Testis (tissue), 2 donors: Measurements from ENCODE around the gene DNAH10.

Experiments
- POLR2A ChIP-seq: fragments of 450-650 bp; IDR thresholded peaks from one replicate; pipeline ENCODE4 v1.6.1; 2017; ENCODE audit warnings: antibody characterized with exemption, mild to moderate bottlenecking, moderate library complexity
- TF ChIP-seq, protein P1 (sequence below), 3 experiments: fragments of 450-650 bp in 2 of 3; fragments of 200-600 bp in 1 of 3; sonication (generic) in 1 of 3; IDR thresholded peaks; one replicate each; pipeline ENCODE4 v1.5.1; 2016 to 2019; ENCODE audit warnings: antibody characterized with exemption in 3 of 3, mild to moderate bottlenecking in 2 of 3, moderate library complexity in 1 of 3

DNA sequence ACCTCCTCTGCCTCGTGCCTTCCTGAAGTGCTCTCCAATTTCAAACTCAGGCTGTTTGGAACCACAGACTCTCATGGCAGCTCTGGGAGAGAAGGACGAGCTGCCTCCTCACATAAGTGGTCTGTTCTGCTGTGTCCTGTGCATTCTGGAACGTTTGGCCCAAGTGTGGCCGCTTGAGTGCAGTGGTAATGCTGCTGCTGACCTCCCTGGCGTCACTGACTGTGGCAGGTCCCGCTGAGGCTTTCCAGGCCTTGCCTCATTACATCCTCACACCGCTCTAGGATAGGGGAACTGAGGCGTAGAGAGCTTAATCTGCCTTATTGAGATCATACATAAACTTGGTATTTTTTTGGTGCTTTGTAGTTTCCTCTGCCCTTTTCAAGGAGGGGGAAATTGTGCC lies 196.4 kb downstream of the DNAH10 start:
- TF ChIP-seq, protein P1, sequence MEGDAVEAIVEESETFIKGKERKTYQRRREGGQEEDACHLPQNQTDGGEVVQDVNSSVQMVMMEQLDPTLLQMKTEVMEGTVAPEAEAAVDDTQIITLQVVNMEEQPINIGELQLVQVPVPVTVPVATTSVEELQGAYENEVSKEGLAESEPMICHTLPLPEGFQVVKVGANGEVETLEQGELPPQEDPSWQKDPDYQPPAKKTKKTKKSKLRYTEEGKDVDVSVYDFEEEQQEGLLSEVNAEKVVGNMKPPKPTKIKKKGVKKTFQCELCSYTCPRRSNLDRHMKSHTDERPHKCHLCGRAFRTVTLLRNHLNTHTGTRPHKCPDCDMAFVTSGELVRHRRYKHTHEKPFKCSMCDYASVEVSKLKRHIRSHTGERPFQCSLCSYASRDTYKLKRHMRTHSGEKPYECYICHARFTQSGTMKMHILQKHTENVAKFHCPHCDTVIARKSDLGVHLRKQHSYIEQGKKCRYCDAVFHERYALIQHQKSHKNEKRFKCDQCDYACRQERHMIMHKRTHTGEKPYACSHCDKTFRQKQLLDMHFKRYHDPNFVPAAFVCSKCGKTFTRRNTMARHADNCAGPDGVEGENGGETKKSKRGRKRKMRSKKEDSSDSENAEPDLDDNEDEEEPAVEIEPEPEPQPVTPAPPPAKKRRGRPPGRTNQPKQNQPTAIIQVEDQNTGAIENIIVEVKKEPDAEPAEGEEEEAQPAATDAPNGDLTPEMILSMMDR (IDR thresholded peaks at IDR 0.05), result no peak
- no peak for TF ChIP-seq POLR2A
